Measurements from ENCODE around the gene DPP9.
"Not testable (repeated sequence)": the region's sequence is repeated elsewhere in the genome, so short reads cannot be mapped to it uniquely, and the experiment has no call there.

DPP9 gene

DNA sequence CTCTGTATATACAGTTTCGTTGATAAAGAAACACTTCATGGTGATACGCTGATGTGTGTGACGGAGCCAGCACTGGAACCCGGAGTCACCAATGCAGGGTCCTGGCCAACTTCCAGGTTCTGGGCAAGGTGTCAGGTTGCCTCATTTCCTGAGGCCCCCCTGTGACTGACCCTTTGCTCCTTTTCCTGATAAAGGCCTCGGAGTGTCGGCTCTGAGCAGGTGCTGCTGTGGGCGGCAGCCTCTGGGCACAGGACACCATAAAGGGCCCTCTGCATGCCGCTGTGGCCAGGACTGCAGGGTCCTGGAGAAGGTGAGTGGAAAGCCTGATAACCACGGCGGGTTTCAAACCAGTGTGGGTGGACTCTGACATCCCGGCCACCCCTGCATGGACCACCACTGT lies 36.2 kb downstream of the DPP9 start:
- DNase-seq (ENCODE audit: low read depth) = no peak

DNA sequence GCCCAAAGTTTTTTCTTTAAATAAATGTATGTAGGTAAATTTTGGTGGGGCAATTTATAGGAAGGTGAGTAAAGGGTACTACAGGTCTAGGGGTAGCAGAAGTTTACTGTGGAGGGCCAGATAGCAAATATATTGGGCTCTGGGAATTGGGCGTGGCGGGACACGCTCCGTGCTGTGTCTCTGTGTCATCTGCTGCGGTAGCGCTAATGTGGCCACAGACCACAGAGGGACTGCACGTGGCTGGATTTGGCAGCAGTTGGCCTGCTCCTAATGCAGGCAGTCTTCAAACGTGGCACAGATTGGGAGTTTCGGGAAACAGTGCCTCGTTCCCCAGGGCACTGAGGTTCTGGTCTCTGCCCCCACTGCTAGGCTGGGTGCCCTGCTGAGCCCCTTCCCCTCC lies 36.9 kb downstream of the DPP9 start:
- DNase-seq (ENCODE audit: low read depth) = no peak

DNA sequence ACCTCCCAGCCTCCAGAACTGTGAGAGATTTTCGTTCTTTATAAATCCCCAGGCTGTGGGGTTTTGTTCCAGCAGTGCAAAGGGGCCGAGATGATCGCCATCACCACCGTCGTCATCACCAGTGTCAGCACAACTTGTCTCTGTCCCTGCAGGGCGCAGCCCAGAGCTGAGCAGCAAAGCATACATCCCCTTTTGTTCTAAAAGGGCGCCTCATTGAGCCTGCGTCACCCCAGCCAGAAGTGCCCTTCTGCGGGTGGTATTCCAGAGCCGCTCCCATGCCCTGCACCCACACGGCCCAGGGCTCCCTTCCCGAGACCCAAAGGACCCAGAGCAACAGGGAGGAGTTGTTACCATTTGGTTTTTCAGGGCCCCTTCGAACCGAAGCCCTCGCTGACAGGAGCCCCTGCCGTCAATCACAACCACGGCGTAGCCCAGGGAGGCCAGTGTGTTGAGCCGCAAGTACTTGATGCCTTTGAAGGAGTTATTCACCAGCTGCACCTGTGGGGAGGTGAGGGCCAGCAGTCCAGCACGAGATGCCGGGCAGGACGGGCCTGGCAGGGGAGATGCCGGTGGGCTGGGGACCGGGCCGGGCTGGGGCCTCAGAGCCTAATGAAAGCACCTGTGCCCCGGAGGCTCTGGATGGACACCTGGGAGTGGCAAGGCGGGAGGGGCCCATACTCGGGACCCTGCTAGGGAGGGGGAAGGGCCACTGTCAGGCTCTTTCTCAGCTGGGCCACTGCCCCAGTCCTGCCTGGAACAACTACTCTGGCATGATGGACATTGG lies 39.1 kb downstream of the DPP9 start:
- DNase-seq (ENCODE audit: low read depth) = no peak

DNA sequence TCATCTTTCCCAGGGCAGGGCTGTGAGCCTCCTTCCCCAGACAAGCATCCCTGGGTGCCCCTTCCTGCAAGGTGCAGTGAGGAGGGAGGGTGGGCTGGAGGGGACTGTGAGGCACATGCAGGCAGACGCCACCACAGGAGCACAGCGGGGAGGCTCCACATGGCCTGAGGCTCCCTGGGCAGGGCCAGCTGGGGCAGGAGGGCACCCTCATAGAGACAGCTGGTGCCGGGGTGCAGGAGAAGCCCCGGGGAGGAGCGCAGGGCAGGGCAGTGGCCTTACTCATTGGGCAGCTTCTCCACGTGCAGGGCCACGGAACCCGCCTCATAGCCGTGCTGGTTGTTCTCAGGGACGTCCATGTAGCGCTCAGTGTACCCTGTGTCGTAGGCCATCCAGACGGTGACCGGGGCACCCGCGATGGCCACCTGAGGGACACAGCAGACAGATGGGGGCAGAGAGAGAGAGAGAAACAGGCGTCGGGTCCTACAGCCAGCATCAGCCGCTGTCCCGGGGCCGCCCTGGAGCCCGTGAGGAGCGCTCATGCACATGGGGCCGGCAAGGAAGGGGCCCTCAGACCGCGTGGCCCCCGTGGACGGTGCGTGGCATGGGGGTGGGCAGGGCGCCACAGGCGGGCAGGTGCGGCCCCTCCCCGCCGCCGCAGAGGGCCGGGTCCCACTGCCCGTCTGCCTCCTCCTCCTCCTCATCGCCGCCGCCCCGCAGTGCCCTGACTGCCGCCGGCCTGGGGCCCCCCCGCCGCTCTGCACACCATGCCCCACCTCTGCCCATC lies 41.0 kb downstream of the DPP9 start:
- no peak for DNase-seq (ENCODE audit: low read depth)

DNA sequence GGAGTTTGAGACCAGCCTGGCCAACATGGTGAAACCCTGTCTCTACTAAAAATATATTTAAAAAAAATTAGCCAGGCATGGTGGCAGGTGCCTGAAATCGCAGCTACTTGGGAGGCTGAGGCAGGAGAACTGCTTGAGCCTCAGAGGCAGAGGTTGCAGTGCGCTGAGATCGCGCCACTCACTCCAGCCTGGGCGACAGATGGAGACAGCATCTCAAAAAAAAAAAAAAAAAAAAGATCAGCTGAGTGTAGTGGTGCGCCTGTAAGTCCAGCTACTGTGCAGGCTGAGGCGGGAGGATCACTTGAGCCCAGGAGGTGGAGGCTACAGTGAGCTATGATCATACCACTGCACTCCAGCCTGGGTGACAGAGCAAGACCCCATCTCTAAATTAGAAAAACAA lies 43.6 kb downstream of the DPP9 start:
- DNase-seq (ENCODE audit: low read depth) = not testable (repeated sequence)

DNA sequence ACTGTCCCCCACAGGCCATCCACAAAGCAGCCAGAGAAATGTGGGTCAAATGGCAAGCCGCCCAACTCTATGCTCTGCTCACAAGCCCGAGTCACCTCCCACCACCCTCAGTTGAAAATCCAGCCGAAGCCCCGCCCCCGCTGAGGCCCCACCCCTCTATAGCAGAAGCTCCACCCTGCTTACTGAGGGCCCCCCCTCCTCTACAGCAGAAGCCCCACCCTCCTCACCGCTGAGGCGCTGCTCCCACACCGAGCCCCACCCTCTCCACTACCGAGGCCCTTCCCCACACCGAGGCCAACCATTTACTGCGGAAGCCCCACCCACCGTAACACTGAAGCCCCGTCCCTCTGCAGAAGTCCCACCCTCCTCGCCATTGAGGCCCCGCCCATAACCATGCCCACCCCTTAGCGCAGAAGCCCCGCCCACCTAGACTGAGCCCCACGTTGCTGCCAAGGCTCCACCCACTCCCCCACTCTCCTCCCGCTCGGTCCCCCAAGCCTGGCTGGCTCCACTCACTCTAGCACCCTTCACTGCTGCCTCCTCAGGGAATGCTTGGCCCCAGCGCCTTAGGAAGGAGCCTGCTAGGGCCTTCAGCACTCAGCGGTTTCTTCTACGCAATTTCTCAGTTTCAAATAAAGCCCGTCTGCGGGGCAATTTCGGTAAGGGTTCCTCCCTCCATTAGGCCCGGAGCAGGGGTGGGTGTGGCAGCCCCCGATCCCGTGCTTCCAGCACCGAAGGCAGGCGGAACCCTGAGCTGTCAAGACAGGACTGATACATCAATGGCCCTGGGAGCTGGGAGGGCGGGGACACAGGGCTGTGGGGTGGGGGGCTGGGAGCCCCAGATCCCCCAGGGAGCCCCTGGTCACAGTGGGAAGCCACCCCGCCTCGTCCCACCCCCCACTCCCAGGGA lies 44.5 kb downstream of the DPP9 start:
- DNase-seq (ENCODE audit: low read depth) = no peak

DNA sequence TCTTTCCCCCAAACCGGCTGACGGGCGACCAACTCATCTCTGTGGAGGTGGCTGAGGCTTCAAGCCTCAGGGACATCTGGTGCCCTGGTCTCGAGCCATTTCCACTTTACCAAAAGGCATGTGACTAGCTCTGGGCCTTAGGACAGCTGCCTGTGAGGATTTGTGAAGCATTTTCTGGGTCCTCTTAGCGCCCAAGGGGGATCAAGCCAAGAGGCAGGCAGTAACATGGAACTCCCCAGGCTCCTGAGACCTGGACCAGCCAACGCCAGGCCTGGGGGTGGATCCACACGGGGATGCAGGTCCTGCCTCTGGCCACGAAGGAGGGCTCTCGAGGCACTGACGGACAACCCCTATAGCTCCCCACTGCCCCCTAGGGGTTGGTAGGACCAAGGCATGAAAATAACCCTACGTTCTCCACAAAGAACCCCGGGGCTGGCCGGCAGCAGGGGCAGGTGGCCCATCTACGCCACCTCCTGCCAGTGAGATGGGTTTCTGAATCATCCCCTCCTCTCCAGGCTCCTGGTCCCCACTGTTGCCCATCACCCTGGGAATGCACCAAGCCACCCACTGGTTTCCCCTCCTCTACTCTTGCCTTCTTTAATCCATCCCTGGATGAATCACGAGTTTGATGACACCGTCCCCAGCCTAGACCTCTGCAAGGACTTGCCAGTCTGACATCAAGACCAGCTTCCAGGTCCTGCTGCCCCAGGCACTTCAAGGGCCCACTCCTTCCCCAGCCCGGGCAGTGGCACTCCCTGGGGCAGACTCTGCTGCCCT lies 46.5 kb downstream of the DPP9 start:
- no peak for DNase-seq (ENCODE audit: low read depth)

DNA sequence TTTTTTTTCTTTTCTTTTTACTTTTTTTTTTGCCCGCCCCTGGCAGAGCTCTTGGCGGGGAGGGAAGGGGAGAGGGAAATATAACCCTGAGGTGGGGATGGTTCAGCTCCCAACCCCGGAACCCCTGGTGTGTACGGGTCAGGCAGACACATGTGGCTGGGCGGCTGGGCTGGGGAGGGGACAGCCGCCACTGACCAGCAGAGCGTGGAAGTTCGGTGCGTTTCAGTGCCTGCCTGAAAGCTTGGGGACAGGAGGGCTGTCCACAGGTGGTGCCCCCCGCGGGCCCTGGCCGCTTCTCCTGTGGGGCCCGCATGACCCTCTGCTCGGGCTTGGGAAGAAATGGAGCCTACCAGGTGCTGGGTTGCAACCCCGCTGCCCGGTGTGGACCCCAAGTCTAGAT lies 48.3 kb downstream of the DPP9 start:
- DNase-seq (ENCODE audit: low read depth) = no peak

DNA sequence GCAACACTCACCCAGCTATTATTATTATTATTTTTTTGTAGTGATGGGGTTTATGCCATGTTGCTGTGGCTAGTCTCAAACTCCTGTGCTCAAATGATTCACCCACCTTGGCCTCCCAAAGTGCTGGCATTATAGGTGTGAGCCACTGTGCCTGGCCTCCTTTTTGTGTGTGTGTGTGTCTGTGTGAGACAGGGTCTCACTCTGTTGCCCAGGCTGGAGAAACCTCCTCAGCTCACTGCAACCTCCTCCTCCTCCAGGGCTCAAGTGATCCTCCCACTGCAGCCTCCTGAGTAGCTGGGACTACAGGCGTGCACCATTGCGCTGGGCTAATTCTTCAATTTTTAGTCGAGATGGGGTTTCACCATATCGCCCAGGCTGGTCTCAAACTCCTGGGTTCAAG lies 49.9 kb downstream of the DPP9 start:
- DNase-seq (ENCODE audit: low read depth) = no peak

DNA sequence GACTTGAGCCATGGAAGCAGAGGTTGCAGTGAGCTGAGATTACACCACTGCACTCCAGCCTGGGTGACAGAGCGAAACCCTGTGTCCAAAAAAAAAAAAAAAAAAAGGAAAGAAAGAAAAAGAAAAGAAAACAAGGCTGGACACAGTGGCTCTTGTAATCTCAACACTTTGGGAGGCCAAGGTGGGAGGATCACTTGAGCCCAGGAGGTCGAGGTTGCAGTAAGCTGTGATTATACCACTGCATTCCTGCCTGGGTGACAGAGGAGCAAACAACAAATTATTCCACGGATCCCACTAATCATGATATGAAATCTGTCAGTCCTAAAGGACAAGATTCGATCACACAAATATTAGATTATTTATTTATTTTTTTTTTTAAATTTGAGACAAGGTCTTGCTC lies 50.4 kb downstream of the DPP9 start:
- no peak for DNase-seq (ENCODE audit: low read depth)

DNA sequence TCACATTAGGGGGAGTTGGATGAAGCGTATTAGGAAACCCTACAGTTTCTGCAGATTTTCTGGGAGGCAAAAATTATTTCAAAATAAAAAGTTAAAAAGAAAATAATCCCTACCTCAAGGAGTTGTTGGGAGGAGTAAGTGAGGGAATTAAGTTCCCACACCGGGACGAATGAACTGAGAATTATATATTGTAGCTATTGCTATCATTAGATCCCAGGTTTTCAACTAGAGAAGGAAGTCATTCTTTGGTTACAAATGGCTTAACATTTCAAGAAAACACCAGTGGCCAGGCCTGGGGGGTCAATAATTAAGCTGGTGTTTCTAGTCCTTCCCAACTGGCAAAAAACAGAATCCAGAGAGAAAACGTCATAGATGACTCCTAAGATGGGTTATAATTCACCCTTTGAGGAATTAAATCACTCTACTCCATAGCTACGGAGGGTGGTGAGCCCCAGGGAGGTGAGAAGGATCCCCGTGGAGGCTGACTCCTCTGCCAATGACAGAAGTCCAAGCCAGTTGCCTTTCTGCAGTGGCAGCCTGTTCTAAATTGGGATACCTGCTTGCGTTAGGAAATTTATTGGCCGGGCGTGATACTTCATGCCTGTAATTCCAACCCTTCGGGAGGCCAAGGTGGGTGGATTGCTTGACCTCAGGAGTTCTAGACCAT lies 52.3 kb downstream of the DPP9 start:
- DNase-seq (ENCODE audit: low read depth) = no peak

DNA sequence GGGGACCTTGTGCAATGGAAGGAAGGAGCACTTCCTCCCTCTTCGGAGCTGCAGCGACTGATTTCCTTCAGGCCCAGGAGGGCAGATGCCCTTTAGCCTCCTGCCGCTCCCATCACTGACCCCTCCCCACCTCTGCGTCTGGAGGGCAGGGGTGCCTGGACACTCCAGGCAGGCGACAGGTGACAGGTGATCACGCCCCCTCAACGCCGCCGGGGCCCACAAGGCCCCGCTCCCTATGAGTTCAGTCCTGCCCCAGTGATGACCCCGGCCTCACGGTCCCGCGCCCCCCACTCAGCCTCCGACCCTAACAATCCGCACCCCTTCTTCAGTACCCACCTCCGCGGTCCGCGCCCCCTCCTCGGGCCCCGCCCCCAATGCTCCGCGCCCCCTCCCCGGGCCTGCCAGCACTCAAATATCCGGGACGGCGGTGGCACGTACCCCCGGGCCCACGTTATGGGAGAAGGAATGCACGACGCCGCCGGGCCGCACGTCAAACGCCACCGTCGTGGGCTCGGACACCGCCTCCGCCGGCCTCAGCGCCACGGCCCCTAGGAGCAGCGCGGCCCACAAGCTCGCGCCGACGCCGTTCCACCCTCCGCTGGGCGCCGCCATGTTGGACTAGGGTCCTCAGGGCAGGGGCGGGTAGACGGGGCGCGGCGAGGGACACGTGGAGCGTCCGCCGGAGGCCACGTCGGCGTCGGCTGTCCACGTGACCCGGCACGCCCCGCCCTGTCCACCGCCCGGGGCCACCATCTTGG lies 53.7 kb downstream of the DPP9 start, which contains the start of gene MYDGF:
Gene MYDGF (minus strand): TSS at position 620 of the 758 bp plus-strand sequence. CDS start 8 bp downstream, at position 612.
- peak; percentile 91 for DNase-seq (ENCODE audit: low read depth)

DNA sequence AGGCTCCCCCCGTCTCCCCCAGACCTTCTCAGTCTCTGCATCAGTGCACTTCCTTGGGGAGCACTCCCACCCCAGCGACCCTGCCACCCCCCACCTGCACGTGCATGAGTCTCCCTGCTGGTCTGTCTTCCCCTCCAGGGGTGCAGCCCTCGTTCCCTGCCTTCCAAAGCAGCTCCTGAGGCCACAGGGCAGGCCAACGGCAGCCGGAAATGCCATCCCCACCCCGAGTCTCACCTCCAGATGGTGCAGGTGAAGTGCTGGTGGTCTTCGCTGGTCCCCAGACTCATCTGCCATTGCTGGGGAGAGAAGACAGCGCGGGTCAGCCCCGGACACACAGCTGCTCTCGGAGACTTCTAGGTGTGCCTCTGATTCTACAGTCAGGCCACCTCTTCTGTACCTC lies 59.0 kb downstream of the DPP9 start:
- DNase-seq (ENCODE audit: low read depth) = no peak

DNA sequence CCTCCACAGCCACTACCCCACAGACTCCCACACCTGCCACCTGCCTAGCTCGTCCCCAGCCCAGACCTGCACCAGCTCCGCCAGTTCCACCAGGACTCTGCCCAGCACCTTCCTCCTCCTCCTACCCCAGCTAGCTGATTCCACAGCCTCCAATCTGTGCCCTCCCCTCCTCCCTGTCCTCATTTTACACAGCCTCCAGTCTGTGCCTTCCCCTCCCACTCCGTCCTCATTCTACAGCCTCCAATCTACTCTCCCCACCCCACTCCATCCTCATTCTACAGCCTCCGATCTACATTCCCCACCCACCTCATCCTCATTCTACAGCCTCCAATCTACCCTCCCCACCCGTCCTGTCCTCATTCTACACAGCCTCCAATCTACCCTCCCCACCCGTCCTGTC lies 60.8 kb downstream of the DPP9 start:
- no peak for DNase-seq (ENCODE audit: low read depth)

DNA sequence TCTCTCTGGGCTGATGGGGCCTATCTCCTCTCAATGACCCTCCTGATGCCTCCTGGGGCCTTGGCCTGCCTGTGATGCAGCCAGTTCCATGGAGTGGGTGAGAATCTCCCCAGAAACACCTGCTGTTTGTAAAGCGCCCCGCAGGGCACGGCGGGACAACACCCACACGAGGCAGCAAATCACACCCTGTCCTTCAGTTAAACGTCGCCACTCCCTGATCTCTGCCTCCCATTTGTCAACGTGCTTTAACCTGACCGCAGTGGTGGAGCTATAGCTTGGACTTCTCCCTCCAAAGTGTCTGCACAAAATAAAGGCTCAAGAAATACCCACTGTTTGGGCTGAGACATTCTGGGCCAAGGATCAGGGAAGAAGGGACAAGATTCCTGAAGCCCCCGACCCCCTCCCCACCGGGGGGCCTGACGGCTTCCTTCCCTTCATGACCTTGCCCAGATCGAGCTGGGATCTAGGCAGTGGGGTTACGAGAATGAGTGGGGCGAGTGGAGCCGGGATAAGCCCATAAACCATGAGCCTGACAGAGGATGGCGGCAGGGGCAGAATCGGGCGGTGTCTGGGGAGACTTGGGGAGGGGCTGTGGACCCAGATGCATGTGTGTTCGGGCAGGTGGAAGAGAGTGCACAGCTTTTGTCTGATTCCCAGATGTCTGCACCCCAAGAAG lies 61.5 kb downstream of the DPP9 start:
- DNase-seq (ENCODE audit: low read depth) = no peak

DNA sequence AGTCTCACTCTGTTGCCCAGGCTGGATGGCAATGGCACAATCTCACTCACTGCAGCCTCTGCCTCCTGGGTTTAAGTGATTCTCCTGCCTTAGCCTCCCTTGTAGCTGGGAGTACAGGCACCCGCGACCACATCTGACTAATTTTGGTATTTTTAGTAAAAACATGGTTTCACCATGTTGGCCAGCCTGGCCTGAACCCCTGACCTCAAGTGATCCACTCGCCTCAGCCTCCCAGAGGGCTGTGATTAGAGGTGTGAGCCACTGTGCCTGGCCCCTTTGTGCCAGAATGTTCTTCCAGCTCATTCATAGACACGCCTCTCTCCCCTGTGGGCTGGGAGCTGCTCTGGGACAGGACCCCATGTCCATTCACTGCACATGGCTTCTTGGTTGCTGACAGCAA lies 62.6 kb downstream of the DPP9 start:
- DNase-seq (ENCODE audit: low read depth) = no peak

DNA sequence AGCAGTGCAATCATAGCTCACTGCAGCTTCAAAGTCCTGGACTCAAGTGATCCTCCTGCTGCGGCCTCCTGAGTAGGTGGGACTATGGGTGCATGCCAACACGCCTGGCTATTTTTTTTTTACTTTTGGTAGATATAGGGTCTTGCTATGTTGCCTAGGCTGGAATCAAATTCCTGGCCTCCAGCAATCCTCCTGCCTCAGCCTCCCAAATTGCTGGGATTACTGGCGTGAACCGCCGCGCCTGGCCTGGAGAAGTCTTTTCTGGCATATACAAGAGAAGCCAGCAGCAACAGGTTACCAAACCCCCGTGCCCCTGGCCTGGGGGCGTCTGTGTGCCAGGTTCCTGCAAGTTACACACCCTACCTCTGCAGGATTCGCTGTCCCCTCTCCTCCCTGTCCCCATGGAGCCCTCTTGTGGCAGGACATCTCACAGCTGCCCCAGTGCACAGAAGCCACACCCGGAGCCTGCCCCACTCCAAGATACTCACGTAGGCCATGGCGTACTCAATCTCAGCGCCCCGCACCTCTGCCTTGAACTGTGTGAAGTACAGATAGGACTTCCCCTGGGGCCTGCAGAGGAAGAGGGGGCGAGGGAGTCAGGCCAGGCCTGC lies 63.4 kb downstream of the DPP9 start:
- no peak for DNase-seq (ENCODE audit: low read depth)

DNA sequence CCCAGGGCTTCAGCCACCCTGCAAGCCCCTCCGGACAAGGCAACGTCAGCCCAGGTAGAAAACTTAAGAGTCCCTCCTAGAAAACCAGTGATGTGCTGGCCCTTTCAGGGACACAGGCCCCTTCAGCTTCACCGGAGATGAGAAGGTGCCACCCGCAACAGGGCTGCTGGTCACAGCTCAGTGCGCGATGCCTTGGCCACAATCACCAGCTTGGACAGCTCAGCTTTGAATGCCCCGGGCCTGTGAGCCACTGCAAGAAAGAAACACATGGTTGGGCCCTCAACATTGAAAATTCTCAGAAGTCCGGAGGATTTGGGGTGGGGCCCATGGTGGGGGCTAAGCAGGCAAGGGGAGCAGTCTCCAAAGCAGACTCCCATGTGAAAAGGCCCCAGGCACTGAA lies 65.8 kb downstream of the DPP9 start:
- no peak for DNase-seq (ENCODE audit: low read depth)

DNA sequence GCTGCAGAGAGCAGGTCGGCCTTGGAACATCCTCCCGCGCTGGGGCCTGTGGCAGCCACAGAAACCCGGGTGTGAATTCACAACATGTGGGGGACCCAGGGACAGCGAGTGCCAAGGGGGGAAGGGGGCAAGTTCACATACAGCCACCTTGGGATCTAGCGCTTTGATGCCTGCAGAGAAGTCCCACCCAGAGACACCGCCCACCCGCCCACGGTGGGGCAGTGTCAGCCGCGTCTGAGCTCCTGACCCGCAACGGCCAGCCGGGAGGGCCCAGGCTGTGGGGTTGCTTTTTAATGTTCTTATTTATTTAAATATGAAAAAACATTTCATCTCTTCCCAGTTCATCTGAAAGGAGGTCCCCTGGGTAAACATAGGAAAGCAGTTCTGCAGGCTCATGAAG lies 66.4 kb downstream of the DPP9 start:
- DNase-seq (ENCODE audit: low read depth) = no peak

Data from T follicular helper cell (primary cell).